HG03442 (cell line): ENCODE data around the gene WFDC2.
"Not testable (repeated sequence)": the region's sequence is repeated elsewhere in the genome, so short reads cannot be mapped to it uniquely, and the experiment has no call there.

Experiments used
- ATAC-seq: cut with Tn5 transposase; IDR thresholded peaks from one replicate; pipeline ENCODE4 v1.9.1; 2021; ENCODE audit warnings: mild to moderate bottlenecking, moderate library complexity; ENCODE audit not compliant: unreplicated experiment

Gene WFDC2

GRCh38 chr20:45450097-45450818 is 19.3 kb upstream of the WFDC2 start:
- ATAC-seq = no peak

GRCh38 chr20:45452238-45452637 is 17.3 kb upstream of the WFDC2 start:
- no peak for ATAC-seq

GRCh38 chr20:45452772-45453691 is 16.5 kb upstream of the WFDC2 start:
- ATAC-seq = no peak

GRCh38 chr20:45456632-45457031 is 12.9 kb upstream of the WFDC2 start:
- no peak for ATAC-seq

GRCh38 chr20:45459606-45460005 is 9.9 kb upstream of the WFDC2 start:
- ATAC-seq = no peak

GRCh38 chr20:45461225-45461624 is 8.3 kb upstream of the WFDC2 start:
- ATAC-seq = no peak

- no peak for ATAC-seq
Measured at GRCh38 chr20:45462711-45463509, 6.6 kb upstream of the WFDC2 start.

- ATAC-seq = no peak
Measured at GRCh38 chr20:45463709-45464108, 5.8 kb upstream of the WFDC2 start.

GRCh38 chr20:45465491-45466266 is 3.9 kb upstream of the WFDC2 start:
- ATAC-seq = no peak

GRCh38 chr20:45467172-45467571 is 2.4 kb upstream of the WFDC2 start:
- no peak for ATAC-seq

- ATAC-seq = no peak
Measured at GRCh38 chr20:45467861-45468260, 1.7 kb upstream of the WFDC2 start.

- ATAC-seq = no peak
Measured at GRCh38 chr20:45470262-45470931, 844 bp downstream of the WFDC2 start.

- ATAC-seq = no peak
Measured at GRCh38 chr20:45470937-45471336, 1.4 kb downstream of the WFDC2 start.

- ATAC-seq = not testable (repeated sequence)
Measured at GRCh38 chr20:45472286-45472685, 2.7 kb downstream of the WFDC2 start.

- not testable (repeated sequence) for ATAC-seq
Measured at GRCh38 chr20:45477530-45478148, 8.1 kb downstream of the WFDC2 start.

- no peak for ATAC-seq
Measured at GRCh38 chr20:45479822-45480221, 10.3 kb downstream of the WFDC2 start.

GRCh38 chr20:45484676-45485075 is 15.1 kb downstream of the WFDC2 start:
- ATAC-seq = no peak

- ATAC-seq = no peak
Measured at GRCh38 chr20:45485388-45485787, 15.8 kb downstream of the WFDC2 start.

- no peak for ATAC-seq
Measured at GRCh38 chr20:45487231-45487635, 17.7 kb downstream of the WFDC2 start.
